WERI-Rb-1 (cell line): ENCODE data around the gene FER1L5.

Source experiments
- DNase-seq: peaks from one replicate; pipeline ENCODE4 v3.0.0-alpha.2; 2020
- H3K27ac ChIP-seq: fragments of 250-450 bp; sonication (Bioruptor Pico); 2 replicates; pipeline ENCODE4 v1.5.1; 2020; ENCODE audit warnings: mild to moderate bottlenecking, moderate library complexity
- H3K27me3 ChIP-seq: fragments of 250-450 bp; sonication (Bioruptor Pico); 2 replicates; pipeline ENCODE4 v1.5.1; 2021; ENCODE audit warnings: mild to moderate bottlenecking, low read depth, moderate library complexity; ENCODE audit not compliant: insufficient read depth, severe bottlenecking
- H3K36me3 ChIP-seq: fragments of 250-450 bp; sonication (Bioruptor Pico); 2 replicates; pipeline ENCODE4 v1.5.1; 2020; ENCODE audit warnings: mild to moderate bottlenecking, moderate library complexity
- H3K4me3 ChIP-seq: 2 replicates; pipeline ENCODE4 v1.5.1; 2011; ENCODE audit warnings: low read depth, mild to moderate bottlenecking, control low read depth, low read length
- H3K9me3 ChIP-seq: fragments of 250-450 bp; sonication (Bioruptor Pico); 2 replicates; pipeline ENCODE4 v1.5.1; 2021; ENCODE audit warnings: mild to moderate bottlenecking, moderate library complexity; ENCODE audit not compliant: severe bottlenecking
- CTCF ChIP-seq: IDR thresholded peaks from 2 replicates; pipeline ENCODE4 v1.5.1; 2011; ENCODE audit warnings: low read depth, mild to moderate bottlenecking, control low read depth, inconsistent platforms, low read length

The FER1L5 gene

GRCh38 chr2:96637385-96638143 is 5.0 kb upstream of the FER1L5 start:
- peaks cover 8% of the 10 kb centered on the region for H3K9me3 ChIP-seq
- H3K36me3 ChIP-seq = peaks cover 37% of the 10 kb centered on the region
- DNase-seq = peak; percentile 83
- peak overlapping the region; percentile 90 for H3K4me3 ChIP-seq
- no peaks in the 10 kb centered on the region for H3K27me3 ChIP-seq
- TF ChIP-seq CTCF = no peak
- peak overlapping the region; percentile 90 for H3K27ac ChIP-seq

DNA sequence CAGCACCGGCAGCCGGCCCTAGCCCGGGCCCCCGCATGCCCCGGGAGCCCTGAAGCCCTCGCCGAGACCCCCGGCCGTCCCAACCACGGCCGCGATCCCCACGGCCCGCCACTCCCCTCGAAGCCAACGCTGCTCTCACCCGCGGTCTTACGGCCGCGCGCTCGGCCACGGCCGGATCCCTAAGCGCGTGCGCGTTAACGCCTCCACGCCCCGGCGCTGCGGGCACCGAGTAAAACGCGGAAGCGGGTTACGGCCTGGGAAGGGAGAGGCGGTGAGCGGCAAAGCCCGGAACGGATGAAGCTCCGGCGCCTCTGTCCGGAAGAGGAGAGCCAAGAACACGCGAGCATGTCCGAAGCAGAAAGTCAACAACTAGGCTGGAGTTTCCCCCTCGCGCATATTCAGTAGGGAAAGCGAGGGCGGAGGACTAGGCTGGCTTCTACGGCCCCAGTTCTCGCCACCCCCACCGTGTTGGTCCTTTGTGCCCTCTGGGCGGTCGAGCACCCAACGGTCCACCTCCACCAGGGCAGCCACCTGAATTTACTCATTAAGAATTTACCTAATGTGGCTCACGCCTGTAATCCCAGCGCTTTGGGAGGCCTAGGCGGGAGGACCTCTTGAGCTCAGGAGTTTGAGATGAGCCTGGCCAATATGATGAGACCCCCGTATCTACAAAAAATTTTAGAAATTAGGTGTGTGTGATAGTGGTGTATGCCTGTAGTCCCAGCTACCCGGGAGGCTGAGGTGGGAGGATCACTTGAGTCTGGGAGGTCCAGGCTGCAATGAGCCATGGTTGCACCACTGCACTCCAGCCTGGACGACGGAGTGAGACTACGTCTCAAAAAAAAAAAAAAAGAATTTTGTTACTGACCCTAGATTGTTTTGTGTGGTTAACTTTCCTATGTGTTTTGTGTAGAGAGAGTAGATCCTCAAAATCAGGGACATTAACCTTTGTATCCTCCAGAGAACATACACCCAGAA is 4.1 kb upstream of the FER1L5 start, which contains the start of gene KANSL3:
KANSL3 (minus strand) TSS at position 169 of the 978 bp plus-strand sequence. CDS start 1,177 bp downstream, outside the sequence.
- DNase-seq = peak; percentile 84
- Histone ChIP-seq H3K36me3 (peaks cover 31% of the 10 kb centered on the region), H3K27me3 (no peaks in the 10 kb centered on the region), H3K27ac (peak within 1 kb of the TSS; percentile 90), H3K9me3 (peaks cover 8% of the 10 kb centered on the region), H3K4me3 (peak within 1 kb of the TSS; percentile 90)
- no peak for TF ChIP-seq CTCF

DNA sequence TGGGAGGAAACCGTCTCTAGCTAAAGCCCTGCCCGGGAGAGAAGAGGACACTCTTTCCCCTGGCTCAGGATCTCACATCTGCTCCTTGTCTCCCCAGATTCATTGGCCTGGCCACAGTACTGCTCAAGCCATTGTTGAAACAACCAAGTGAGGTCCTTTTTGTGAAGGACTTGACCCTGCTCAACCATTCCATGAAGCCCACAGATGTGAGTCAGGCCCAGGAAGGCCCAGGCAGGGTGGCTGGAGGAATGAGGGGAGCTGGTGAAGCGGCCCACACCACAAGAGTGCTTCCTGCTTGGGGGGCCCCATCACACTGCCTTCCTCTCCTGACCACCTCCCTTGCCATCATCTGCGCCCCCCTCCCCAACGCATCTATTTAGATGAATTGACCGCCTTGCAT is 5.1 kb downstream of the FER1L5 start:
- no peak for DNase-seq
- no peaks in the 10 kb centered on the region for H3K9me3 ChIP-seq
- no peak for TF ChIP-seq CTCF
- no peaks in the 10 kb centered on the region for H3K36me3 ChIP-seq
- no peak overlapping the region for H3K27ac ChIP-seq
- H3K4me3 ChIP-seq = no peak overlapping the region
- no peaks in the 10 kb centered on the region for H3K27me3 ChIP-seq

DNA sequence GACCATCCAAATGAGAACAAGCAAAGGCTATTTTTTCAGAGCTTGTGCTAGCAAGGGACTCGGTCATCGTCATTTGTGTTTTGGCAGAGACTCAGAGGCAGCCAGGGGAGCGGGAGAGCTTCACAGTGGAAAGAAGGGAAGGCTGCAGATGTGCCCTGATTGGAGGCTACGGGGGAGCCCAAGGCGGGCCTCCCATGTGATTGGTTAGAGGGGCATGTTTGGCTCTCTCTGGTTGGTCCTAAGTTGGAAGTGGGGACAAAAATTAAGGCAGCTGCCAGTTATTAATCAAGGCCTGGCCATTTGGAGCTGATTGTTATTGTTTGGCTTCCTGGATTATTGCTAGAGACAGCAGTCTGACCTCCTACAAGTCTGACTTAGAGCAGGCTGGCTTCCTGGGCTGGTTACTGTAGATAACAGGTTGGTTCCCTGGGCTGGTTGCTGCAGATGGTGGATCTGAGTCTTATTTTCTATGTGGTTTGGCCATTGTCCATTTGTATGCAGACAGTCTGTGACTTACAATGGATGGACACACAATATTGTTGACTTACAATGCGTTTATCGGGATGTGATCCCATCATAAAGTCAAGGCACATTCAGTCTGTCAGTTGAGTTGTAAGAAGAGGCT is 5.9 kb downstream of the FER1L5 start:
- Histone ChIP-seq H3K27ac (no peak overlapping the region), H3K9me3 (no peaks in the 10 kb centered on the region), H3K27me3 (no peaks in the 10 kb centered on the region), H3K36me3 (no peaks in the 10 kb centered on the region), H3K4me3 (no peak overlapping the region)
- no peak for TF ChIP-seq CTCF
- no peak for DNase-seq

GRCh38 chr2:96649342-96649741 is 6.8 kb downstream of the FER1L5 start:
- TF ChIP-seq CTCF = no peak
- Histone ChIP-seq H3K27ac (no peak overlapping the region), H3K9me3 (no peaks in the 10 kb centered on the region), H3K36me3 (no peaks in the 10 kb centered on the region), H3K4me3 (no peak overlapping the region), H3K27me3 (no peaks in the 10 kb centered on the region)
- DNase-seq = no peak
